ENCODE results near the gene PNMA6E. TPM values are rescaled to one million over a fixed set of nuclear protein-coding genes. Genes with fewer than 3 reads are reported as not detected.

The PNMA6E gene
- total and polyA plus RNA-seq, 2 donors (not counting 3 experiments of a cell fraction or from before 2014, with no cell fraction given), result not detected

DNA sequence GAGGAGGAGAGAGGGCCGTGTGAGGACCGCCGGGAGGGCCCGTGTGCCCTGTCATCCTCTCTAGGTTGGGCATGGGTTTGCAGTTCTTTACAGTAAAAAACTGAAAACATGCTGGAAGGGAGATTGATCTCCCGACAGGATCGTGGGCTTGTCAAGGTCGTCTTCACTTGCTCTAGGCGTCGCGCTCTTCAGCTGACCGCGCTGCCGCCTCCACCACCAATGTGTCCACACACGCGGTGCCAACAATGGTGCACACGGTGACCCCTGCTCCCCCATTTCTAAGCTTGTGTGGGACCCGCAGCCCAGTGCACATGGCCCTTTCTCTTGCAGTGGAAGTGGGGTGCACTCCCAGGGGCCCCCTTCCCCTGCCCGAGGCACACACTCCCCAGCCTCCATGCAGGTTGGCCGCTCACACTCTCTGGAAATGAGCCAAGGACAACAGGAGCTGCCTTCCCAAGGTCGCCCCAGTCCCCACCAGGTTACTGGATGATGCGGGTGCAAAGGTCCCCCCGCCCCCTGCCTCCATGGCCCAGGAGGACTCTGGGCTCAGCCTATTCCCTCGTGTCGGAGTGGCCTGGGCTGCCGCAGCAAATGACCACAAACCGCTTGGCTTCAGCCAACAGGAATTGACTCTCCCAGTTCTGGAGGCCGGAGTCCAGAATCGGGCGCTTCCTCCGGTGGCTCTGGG is 8.4 kb upstream of the PNMA6E start:
- H3K79me2 ChIP-seq (ENCODE audit: control insufficient read depth, insufficient read depth, low read length), result no peaks in the 10 kb centered on the region
- H3K4me3 ChIP-seq (replicated peaks in 1 of 3; ENCODE audit: insufficient read depth in 1 of 3, low read depth in 1 of 3, low read length in 3 of 3), result no peak overlapping the region
- H4K20me1 ChIP-seq (replicated peaks; ENCODE audit: control insufficient read depth, extremely low read depth, insufficient read depth, low read length), result no peaks in the 10 kb centered on the region
- H3K9me3 ChIP-seq (replicated peaks; ENCODE audit: control insufficient read depth, insufficient read depth, low read length), result no peaks in the 10 kb centered on the region
- peaks cover 6% of the 10 kb centered on the region for H3K4me1 ChIP-seq (ENCODE audit: control insufficient read depth, extremely low read depth, insufficient read depth, low read length)
- no peak overlapping the region for H3K27ac ChIP-seq (ENCODE audit: insufficient read depth, low read depth, low read length)
- H3K9ac ChIP-seq (replicated peaks; ENCODE audit: extremely low read depth, insufficient read depth, low read length), result no peak overlapping the region
- no peaks in the 10 kb centered on the region for H3K9me1 ChIP-seq (replicated peaks; ENCODE audit: control insufficient read depth, extremely low read depth, insufficient read depth, low read length)
- DNase-seq (ENCODE audit: low read depth, low spot score), result no peak
- no TSS peak for BruUV-seq (replicated peaks)
- H3K36me3 ChIP-seq (ENCODE audit: control insufficient read depth in 2 of 2, extremely low read depth in 1 of 2, insufficient read depth in 2 of 2, low read length in 2 of 2), result no peaks in the 10 kb centered on the region
- ChIA-PET CTCF (no interaction called here), POLR2A (no interaction called here)
- H3K4me2 ChIP-seq (ENCODE audit: insufficient read depth, low read length), result no peak overlapping the region
- H3K27me3 ChIP-seq (ENCODE audit: control insufficient read depth in 2 of 2, insufficient read depth in 2 of 2, low read length in 2 of 2), result no peaks in the 10 kb centered on the region
- intact Hi-C loops (cut with micrococcal nuclease) (no loop called here), dilution Hi-C loops (cut with MboI; ENCODE audit: extremely low pct_ligation_motif_present, low sequenced_read_pairs) (no loop called here)
- TF ChIP-seq CTCF (IDR thresholded peaks at IDR 0.05; ENCODE audit: extremely low read depth in 1 of 2, insufficient read depth in 1 of 2, low read depth in 1 of 2, low read length in 2 of 2), result no peak
- TF ChIP-seq GATA2 (IDR thresholded peaks at IDR 0.05; ENCODE audit: insufficient read depth, insufficient read length, low read depth, low read length), result no peak
- TF ChIP-seq, protein P1, sequence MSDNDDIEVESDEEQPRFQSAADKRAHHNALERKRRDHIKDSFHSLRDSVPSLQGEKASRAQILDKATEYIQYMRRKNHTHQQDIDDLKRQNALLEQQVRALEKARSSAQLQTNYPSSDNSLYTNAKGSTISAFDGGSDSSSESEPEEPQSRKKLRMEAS (IDR thresholded peaks at IDR 0.05; ENCODE audit: insufficient read depth, insufficient read length), result no peak
- TF ChIP-seq FOS (IDR thresholded peaks at IDR 0.05; ENCODE audit: borderline replicate concordance, insufficient read depth, low read length), result no peak
- no peak for TF ChIP-seq JUN (IDR thresholded peaks at IDR 0.05; ENCODE audit: borderline replicate concordance, insufficient read depth, insufficient read length, low read depth)
- no peak for FAIRE-seq
- no peak overlapping the region for H2AFZ ChIP-seq (ENCODE audit: low read depth, low read length)
